HCT116 (cell line): Measurements from ENCODE around the gene SCG3. TPM values are rescaled to one million over a fixed set of nuclear protein-coding genes. Genes with fewer than 3 reads are reported as not detected.

Experiments used
- ATAC-seq: fragments of 200-7000 bp; cut with Tn5 transposase; 2 replicates; pipeline ENCODE4 v1.9.1; 2020; ENCODE audit warnings: mild to moderate bottlenecking, moderate library complexity
- BruUV-seq: library from RNA; stranded (reverse); fragments of 400-500 nt; replicated peaks from 2 replicates; lab custom pipeline; 2021; lab: Mats Ljungman, UMichigan
- CTCF ChIA-PET: fragments of 300-600 bp; sonication (Branson Sonifier 250); formaldehyde crosslinking; loops from one replicate; lab custom pipeline; 2021; ENCODE audit warnings: antibody characterized with exemption; lab: Charles Lee
- POLR2A ChIA-PET: fragments of 300-600, 350-600 bp; sonication (Branson Sonifier 250); formaldehyde crosslinking; loops from one replicate; lab custom pipeline; 2021; ENCODE audit warnings: antibody characterized with exemption; lab: Charles Lee
- RAD21 ChIA-PET, 2 experiments: fragments of 300-600 bp; sonication (Branson Sonifier 250); formaldehyde crosslinking; loops; one replicate each; lab custom pipeline; 2023; ENCODE audit warnings: low total read pairs in 2 of 2; ENCODE audit not compliant: uncharacterized antibody in 2 of 2, unreplicated experiment in 2 of 2, low non-redundant PET in 1 of 2; lab: Charles Lee
- DNase-seq: peaks from one replicate; pipeline ENCODE4 v3.0.0-alpha.2; 2010; ENCODE audit warnings: low read depth, low spot score
- H2AFZ ChIP-seq: fragments of 200-600 bp; shearing (Covaris generic), sonication (generic); 2 replicates; pipeline ENCODE4 v1.6.1; 2017; ENCODE audit warnings: low read depth, mixed run types, mixed read lengths, antibody characterized with exemption, low read length; ENCODE audit not compliant: poor library complexity, severe bottlenecking
- H3K27ac ChIP-seq: 2 replicates; pipeline ENCODE4 v1.5.1; 2012; ENCODE audit warnings: low read depth, low read length
- H3K27me3 ChIP-seq: fragments of 200-600 bp; sonication (generic); 2 replicates; pipeline ENCODE4 v1.6.1; 2016; ENCODE audit warnings: mixed run types, low read length, mixed read lengths; ENCODE audit not compliant: insufficient read depth
- H3K36me3 ChIP-seq, 2 experiments: fragments of 200-500 bp in 1 of 2; fragments of 200-600 bp in 1 of 2; sonication (Bioruptor generic) in 1 of 2; sonication (generic) in 1 of 2; 2 replicates each; pipeline versions ENCODE4 v1.5.1 to v1.6.1; 2014 to 2016; ENCODE audit warnings: low read length in 2 of 2, inconsistent platforms in 1 of 2, mixed read lengths in 1 of 2, mixed run types in 1 of 2; ENCODE audit not compliant: insufficient read depth in 2 of 2, control insufficient read depth in 1 of 2
- H3K4me1 ChIP-seq, 2 experiments: fragments of 200-600 bp in 1 of 2; sonication (generic) in 1 of 2; 2 replicates each; pipeline versions ENCODE4 v1.5.1 to v1.6.1; 2012 to 2017; ENCODE audit warnings: low read length in 2 of 2, inconsistent platforms in 1 of 2, mild to moderate bottlenecking in 1 of 2, mixed read lengths in 1 of 2, mixed run types in 1 of 2, moderate library complexity in 1 of 2; ENCODE audit not compliant: insufficient read depth in 2 of 2, control insufficient read depth in 1 of 2
- H3K4me2 ChIP-seq: fragments of 200-600 bp; sonication (generic); 2 replicates; pipeline ENCODE4 v1.6.1; 2017; ENCODE audit warnings: mixed run types, low read length, mixed read lengths
- H3K4me3 ChIP-seq, 2 experiments: fragments of 200-600 bp in 1 of 2; sonication (generic) in 1 of 2; replicated peaks in 1 of 2; 2 replicates each; pipeline ENCODE4 v1.5.1; 2011 to 2016; ENCODE audit warnings: low read length in 2 of 2, control low read depth in 1 of 2, low read depth in 1 of 2, mild to moderate bottlenecking in 1 of 2, mixed read lengths in 1 of 2, mixed run types in 1 of 2
- H3K79me2 ChIP-seq: fragments of 200-600 bp; sonication (generic); 2 replicates; pipeline ENCODE4 v1.6.1; 2017; ENCODE audit warnings: mild to moderate bottlenecking, mixed run types, low read length, moderate library complexity, mixed read lengths; ENCODE audit not compliant: insufficient read depth
- H3K9ac ChIP-seq: fragments of 200-600 bp; sonication (generic); 2 replicates; pipeline ENCODE4 v1.6.1; 2016; ENCODE audit warnings: low read length, mixed read lengths
- H3K9me2 ChIP-seq: fragments of 200-600 bp; sonication (generic), shearing (Covaris generic); 2 replicates; pipeline ENCODE4 v1.6.1; 2017; ENCODE audit warnings: mixed run types, mild to moderate bottlenecking, moderate library complexity; ENCODE audit not compliant: insufficient read depth
- H3K9me3 ChIP-seq, 2 experiments: fragments of 200-500 bp in 1 of 2; fragments of 200-600 bp in 1 of 2; sonication (Bioruptor generic) in 1 of 2; sonication (generic) in 1 of 2; 2 replicates each; pipeline ENCODE4 v1.6.1; 2014 to 2017; ENCODE audit warnings: low read length in 2 of 2, mixed read lengths in 2 of 2, inconsistent platforms in 1 of 2, low read depth in 1 of 2, mild to moderate bottlenecking in 1 of 2, mixed run types in 1 of 2, moderate library complexity in 1 of 2; ENCODE audit not compliant: control insufficient read depth in 1 of 2, insufficient read depth in 1 of 2
- H4K20me1 ChIP-seq: fragments of 200-600 bp; sonication (generic), shearing (Covaris generic); 2 replicates; pipeline ENCODE4 v1.6.1; 2017; ENCODE audit warnings: mixed run types, mild to moderate bottlenecking, moderate library complexity; ENCODE audit not compliant: insufficient read depth
- CEBPB ChIP-seq: IDR thresholded peaks from 2 replicates; pipeline ENCODE4 v1.6.1; 2012; ENCODE audit warnings: low read depth
- EGR1 ChIP-seq: IDR thresholded peaks from 2 replicates; pipeline ENCODE4 v1.6.1; 2012; ENCODE audit warnings: low read depth
- ELF1 ChIP-seq: IDR thresholded peaks from 2 replicates; pipeline ENCODE4 v1.6.1; 2012; ENCODE audit warnings: low read depth, borderline replicate concordance
- JUND ChIP-seq: IDR thresholded peaks from 2 replicates; pipeline ENCODE4 v1.6.1; 2012
- REST ChIP-seq: IDR thresholded peaks from 2 replicates; pipeline ENCODE4 v1.6.1; 2012; ENCODE audit warnings: low read depth
- SIN3A ChIP-seq: IDR thresholded peaks from 2 replicates; pipeline ENCODE4 v1.6.1; 2012; ENCODE audit warnings: low read depth
- SP1 ChIP-seq: IDR thresholded peaks from 2 replicates; pipeline ENCODE4 v1.6.1; 2012; ENCODE audit warnings: low read depth
- SRF ChIP-seq: IDR thresholded peaks from 2 replicates; pipeline ENCODE4 v1.6.1; 2012; ENCODE audit warnings: low read depth
- TCF7L2 ChIP-seq: IDR thresholded peaks from 2 replicates; pipeline ENCODE4 v1.7.0; 2011; ENCODE audit warnings: borderline replicate concordance, inconsistent platforms; ENCODE audit not compliant: insufficient read depth, insufficient read length; ENCODE audit errors: extremely low read depth
- ZBTB33 ChIP-seq: IDR thresholded peaks from 2 replicates; pipeline ENCODE4 v1.6.1; 2011; ENCODE audit warnings: mild to moderate bottlenecking, low read length, moderate library complexity; ENCODE audit not compliant: insufficient replicate concordance; ENCODE audit errors: extremely low read depth
- intact Hi-C: fragments of 100-400 bp; cut with micrococcal nuclease; formaldehyde crosslinking; loops from 2 replicates; pipeline ENCODE4 v1.10.0; 2022
- total RNA-seq: library from RNA; stranded (reverse); gene quantifications from one replicate; pipeline ENCODE4 v1.2.1, GENCODE V29; 2021; ENCODE audit not compliant: unreplicated experiment

Gene SCG3
- total RNA-seq, 1 experiment from 2014 or later = not detected

- H3K36me3 ChIP-seq = no peaks in the 10 kb centered on the region
- H3K27ac ChIP-seq = no peak overlapping the region
- no peaks in the 10 kb centered on the region for H3K4me1 ChIP-seq
- H3K79me2 ChIP-seq = no peaks in the 10 kb centered on the region
- TF ChIP-seq SRF (no peak), JUND (no peak), EGR1 (no peak), TCF7L2 (no peak), SP1 (no peak), ZBTB33 (no peak), REST (no peak), SIN3A (no peak), ELF1 (no peak), CEBPB (no peak)
- H3K4me3 ChIP-seq = no peak overlapping the region
- no peaks in the 10 kb centered on the region for H3K9me3 ChIP-seq
- H3K27me3 ChIP-seq = no peaks in the 10 kb centered on the region
- ATAC-seq = no peak
- intact Hi-C loops = no loop called here
- H2AFZ ChIP-seq = no peak overlapping the region
- ChIA-PET CTCF (interaction anchor here (1.1 kb wide), 1 partner anchor 18 kb away, joined by 4 read pairs; no protein-coding TSS in a partner anchor), POLR2A (no interaction called here), RAD21 (no interaction called here)
- DNase-seq = no peak
- no peaks in the 10 kb centered on the region for H4K20me1 ChIP-seq
- no peak overlapping the region for H3K4me2 ChIP-seq
- H3K9ac ChIP-seq = no peak overlapping the region
- no TSS peak for BruUV-seq
- no peaks in the 10 kb centered on the region for H3K9me2 ChIP-seq
Measured at GRCh38 chr15:51758645-51759044, 77.3 kb downstream of the SCG3 start.
